GM12891 (cell line): Measurements from ENCODE around the gene FLACC1.
A peak's percentile ranks its signal among the peaks of the same experiment; 100 is the strongest.

ENCODE experiments used
- DNase-seq: peaks from one replicate; pipeline ENCODE4 v3.0.0; 2011; ENCODE audit warnings: low spot score; ENCODE audit not compliant: insufficient read length
- FAIRE-seq: peaks from 2 replicates; lab custom pipeline; 2011; peaks lifted over from hg19 to GRCh38; lab: Jason Lieb, UNC
- PAX5 ChIP-seq: IDR thresholded peaks from 2 replicates; pipeline ENCODE4 v1.6.1; 2011; ENCODE audit warnings: low read length, moderate library complexity, mild to moderate bottlenecking; ENCODE audit not compliant: insufficient read depth, severe bottlenecking
- POLR2A ChIP-seq: IDR thresholded peaks from 2 replicates; pipeline ENCODE4 v1.6.1; 2011; ENCODE audit warnings: low read depth, low read length, control low read depth
- POLR2AphosphoS5 ChIP-seq: IDR thresholded peaks from 2 replicates; pipeline ENCODE4 v1.6.1; 2011; ENCODE audit warnings: low read depth, low read length, control low read depth
- POU2F2 ChIP-seq: IDR thresholded peaks from 2 replicates; pipeline ENCODE4 v1.6.1; 2011; ENCODE audit warnings: low read depth, mild to moderate bottlenecking, control low read depth, low read length, moderate library complexity
- SPI1 ChIP-seq: IDR thresholded peaks from 2 replicates; pipeline ENCODE4 v1.6.1; 2011; ENCODE audit warnings: low read depth, low read length, control low read depth
- TAF1 ChIP-seq: IDR thresholded peaks from 2 replicates; pipeline ENCODE4 v1.6.1; 2011; ENCODE audit warnings: low read depth, low read length, control low read depth

Gene FLACC1

DNA sequence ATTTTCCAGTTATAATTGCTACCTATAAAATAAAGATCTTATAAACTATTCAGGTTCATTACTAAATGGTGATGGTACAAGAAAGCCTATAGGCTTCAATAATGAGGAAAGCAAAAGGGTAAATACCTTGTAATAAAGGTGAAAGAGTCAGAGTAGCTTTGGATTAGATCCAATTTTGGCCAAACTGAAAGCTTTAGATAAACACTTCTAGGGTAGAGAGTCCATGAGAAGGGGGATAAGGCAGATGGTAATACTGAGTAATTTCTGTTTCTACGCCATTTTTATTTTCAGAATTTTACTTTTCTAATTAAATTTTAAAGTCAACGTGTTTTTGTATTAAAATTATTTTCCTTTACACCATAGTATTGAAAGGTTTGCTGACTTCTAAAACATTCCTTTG lies 87.4 kb downstream of the FLACC1 start:
- TF ChIP-seq POLR2AphosphoS5, result no peak
- no peak for TF ChIP-seq SPI1
- TF ChIP-seq POU2F2, result no peak
- no peak for TF ChIP-seq PAX5
- TF ChIP-seq TAF1, result no peak
- no peak for TF ChIP-seq POLR2A
- FAIRE-seq (no peak), DNase-seq (no peak)

DNA sequence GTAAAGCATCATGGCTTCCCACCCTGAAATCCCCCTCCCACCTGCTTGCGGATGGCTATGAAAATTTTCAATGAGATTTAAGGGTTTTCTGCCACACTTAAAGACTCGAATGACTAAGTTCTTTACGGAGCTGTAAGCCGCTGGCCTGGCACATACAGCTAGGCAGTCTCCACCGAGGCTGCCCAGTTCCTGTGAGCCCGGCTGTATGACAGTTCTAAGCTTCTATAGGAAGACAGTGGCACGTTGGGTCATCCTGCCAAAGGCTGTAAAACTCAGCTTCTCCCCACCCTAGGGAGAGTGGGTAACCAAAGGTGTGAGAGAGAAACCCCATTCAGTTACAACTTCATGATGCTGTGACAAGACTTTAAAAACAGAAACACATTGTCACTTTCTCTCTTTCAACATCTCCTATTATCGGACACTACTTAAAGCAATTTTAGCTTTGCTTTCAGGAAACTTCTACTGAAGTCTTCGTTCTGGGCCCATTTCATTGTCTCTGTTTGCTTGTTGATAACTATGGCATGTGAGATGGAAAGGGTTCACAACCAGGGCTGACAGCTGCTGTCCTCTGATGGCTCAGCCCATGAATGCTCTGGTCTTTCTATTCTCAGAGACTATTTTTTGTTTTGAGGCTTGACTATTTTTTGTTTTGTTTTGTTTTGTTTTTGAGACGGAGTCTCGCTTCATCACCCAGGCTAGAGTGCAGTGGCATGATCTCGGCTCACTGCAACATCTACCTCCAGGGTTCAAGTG lies 89.7 kb downstream of the FLACC1 start:
- DNase-seq, result no peak
- FAIRE-seq, result no peak
- no peak for TF ChIP-seq TAF1
- TF ChIP-seq PAX5, result no peak
- no peak for TF ChIP-seq SPI1
- TF ChIP-seq POLR2AphosphoS5, result no peak
- no peak for TF ChIP-seq POLR2A
- no peak for TF ChIP-seq POU2F2

GRCh38 chr2:201266629-201267028 lies 90.5 kb downstream of the FLACC1 start:
- no peak for DNase-seq
- TF ChIP-seq TAF1 (no peak), PAX5 (no peak), POLR2A (no peak), POU2F2 (no peak), SPI1 (no peak), POLR2AphosphoS5 (no peak)
- no peak for FAIRE-seq

DNA sequence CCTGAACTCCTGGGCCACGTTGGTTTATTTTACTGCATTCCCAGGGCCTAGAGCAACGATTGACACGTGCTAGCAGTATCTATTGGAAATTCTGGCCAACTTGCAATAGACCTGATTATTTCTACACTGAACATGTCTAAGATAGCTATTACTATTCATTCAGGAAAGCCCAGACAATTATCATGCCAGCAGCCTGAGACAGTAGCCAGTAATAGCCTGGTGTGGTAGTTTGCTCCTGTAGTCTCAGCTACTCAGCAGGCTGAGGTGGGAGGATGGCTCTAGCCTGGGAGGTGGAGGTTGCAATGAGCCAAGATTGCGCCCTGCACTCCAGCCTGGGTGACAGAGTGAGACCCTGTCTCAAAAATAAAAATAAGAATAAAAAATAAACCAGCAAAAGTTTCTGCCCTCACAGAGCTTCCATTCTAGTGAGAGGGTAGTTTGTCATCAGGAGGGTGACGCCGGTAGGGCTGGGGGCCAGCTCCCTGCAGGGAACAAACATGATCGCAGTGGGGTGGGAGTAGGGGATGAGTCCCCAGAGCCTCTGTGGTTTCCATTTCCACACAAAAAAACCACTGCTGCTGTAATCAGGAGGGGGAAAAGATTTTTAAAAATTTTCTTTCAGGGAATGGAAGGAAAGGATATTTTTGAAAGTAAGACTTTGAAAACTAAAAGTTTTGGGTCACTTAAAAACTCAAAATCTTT lies 92.5 kb downstream of the FLACC1 start:
- no peak for FAIRE-seq
- TF ChIP-seq POLR2A (no peak), TAF1 (no peak), PAX5 (no peak), POU2F2 (no peak), SPI1 (no peak), POLR2AphosphoS5 (no peak)
- DNase-seq, result no peak

- no peak for DNase-seq
- 0 out of 2 replicates have a peak, but pooled peaks have one; percentile 22 for TF ChIP-seq POLR2AphosphoS5
- TF ChIP-seq SPI1, result no peak
- no peak for TF ChIP-seq POLR2A
- TF ChIP-seq POU2F2, result 0 out of 2 replicates have a peak, but pooled peaks have one; percentile 30
- TF ChIP-seq TAF1, result no peak
- no peak for TF ChIP-seq PAX5
- peak; percentile 84 for FAIRE-seq
Measured at GRCh38 chr2:201263779-201264178, 93.4 kb downstream of the FLACC1 start.

GRCh38 chr2:201262718-201263117 lies 94.4 kb downstream of the FLACC1 start:
- no peak for DNase-seq

GRCh38 chr2:201261906-201262305 lies 95.2 kb downstream of the FLACC1 start:
- no peak for TF ChIP-seq SPI1
- no peak for TF ChIP-seq TAF1
- no peak for TF ChIP-seq POLR2A
- TF ChIP-seq POU2F2, result no peak
- TF ChIP-seq POLR2AphosphoS5, result no peak
- TF ChIP-seq PAX5, result no peak
- FAIRE-seq (no peak), DNase-seq (no peak)

More at GRCh38 chr2:201262718-201263117, 94.4 kb downstream of the FLACC1 start:
- no peak for TF ChIP-seq TAF1
- TF ChIP-seq POU2F2, result no peak
- TF ChIP-seq POLR2AphosphoS5, result no peak
- no peak for TF ChIP-seq POLR2A
- no peak for TF ChIP-seq SPI1
- no peak for TF ChIP-seq PAX5
- no peak for FAIRE-seq

- no peak for DNase-seq
- no peak for TF ChIP-seq POLR2AphosphoS5
- no peak for TF ChIP-seq PAX5
- no peak for TF ChIP-seq POLR2A
- no peak for TF ChIP-seq SPI1
- no peak for TF ChIP-seq TAF1
- TF ChIP-seq POU2F2, result no peak
- peak; percentile 41 for FAIRE-seq
Measured at GRCh38 chr2:201261471-201261870, 95.7 kb downstream of the FLACC1 start.

- TF ChIP-seq POLR2AphosphoS5 (peak; percentile 70), TAF1 (peak; percentile 56; the same call in 1 of the 2 replicates), SPI1 (peak; percentile 57), PAX5 (no peak), POU2F2 (no peak), POLR2A (0 out of 2 replicates have a peak, but pooled peaks have one; percentile 69)
- DNase-seq, result no peak
- peak; percentile 80 for FAIRE-seq
Measured at GRCh38 chr2:201260302-201260800, 96.8 kb downstream of the FLACC1 start, which contains the start of gene CASP8. CASP8 (plus strand) TSS chr2:201260536; CDS start chr2:201266487, 5,951 bp downstream.
